GM13977 (cell line): ENCODE data around the gene PKM.

Experiments used
- DNase-seq: peaks from one replicate; pipeline ENCODE4 v3.0.0; 2012; ENCODE audit warnings: low spot score
- in situ Hi-C: fragments of 300-500 bp; cut with MboI; formaldehyde crosslinking; loops from one replicate; pipeline ENCODE4 v1.12.0; 2022; ENCODE audit warnings: low sequenced_read_pairs, low pct_unique_long_range_greater_than_20kb, mixed read lengths, inconsistent platforms; ENCODE audit not compliant: unreplicated experiment
- TF ChIP-seq, protein P1 (sequence below): IDR thresholded peaks from 2 replicates; pipeline ENCODE4 v1.5.1; 2012; ENCODE audit warnings: mild to moderate bottlenecking, control low read depth; ENCODE audit not compliant: insufficient read depth; ENCODE audit errors: extremely low read depth, missing control alignments

PKM gene

DNA sequence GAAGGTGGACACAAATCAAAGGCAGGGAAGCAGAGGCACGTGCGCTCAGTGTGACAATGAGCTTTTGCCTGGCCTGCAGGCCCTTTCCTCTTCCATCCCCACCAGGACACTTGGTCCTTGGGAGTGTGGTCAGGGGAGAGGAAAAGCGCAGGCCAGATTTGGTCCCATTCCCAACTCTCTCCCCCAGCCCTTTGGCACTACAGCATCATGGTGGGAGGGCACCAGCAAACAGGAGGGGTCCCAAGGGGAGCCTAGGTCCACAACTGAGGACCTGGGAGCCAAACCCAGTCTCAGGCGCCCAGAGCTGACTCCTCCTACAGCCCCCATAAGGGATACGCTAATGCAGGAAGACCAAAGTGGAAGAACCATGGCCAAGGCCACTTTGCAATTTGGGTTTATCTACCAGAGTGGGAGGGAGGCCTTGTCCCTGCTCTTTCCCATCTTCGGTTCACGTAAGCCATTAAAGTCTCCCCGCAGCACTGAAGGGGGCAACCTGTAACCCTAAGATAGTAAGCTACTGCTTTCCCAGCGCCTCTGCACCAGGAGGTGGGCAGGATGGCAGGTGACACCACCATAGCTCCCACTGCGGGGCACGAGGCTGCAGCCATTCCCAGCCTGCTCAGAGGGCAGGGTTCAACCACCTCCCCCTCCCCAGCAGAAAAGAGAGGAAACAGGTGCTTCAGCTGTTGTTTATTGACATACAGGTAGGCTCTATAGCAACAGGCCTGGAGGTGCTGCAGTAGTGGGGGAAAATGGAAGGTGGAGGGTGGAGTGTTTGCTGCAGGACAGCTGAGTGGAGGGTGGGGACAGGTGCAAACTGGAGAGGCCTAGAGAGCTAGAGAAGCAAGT is 32.4 kb downstream of the PKM start:
- no peak for DNase-seq
- in situ Hi-C loops = no loop called here
- TF ChIP-seq, protein P1, sequence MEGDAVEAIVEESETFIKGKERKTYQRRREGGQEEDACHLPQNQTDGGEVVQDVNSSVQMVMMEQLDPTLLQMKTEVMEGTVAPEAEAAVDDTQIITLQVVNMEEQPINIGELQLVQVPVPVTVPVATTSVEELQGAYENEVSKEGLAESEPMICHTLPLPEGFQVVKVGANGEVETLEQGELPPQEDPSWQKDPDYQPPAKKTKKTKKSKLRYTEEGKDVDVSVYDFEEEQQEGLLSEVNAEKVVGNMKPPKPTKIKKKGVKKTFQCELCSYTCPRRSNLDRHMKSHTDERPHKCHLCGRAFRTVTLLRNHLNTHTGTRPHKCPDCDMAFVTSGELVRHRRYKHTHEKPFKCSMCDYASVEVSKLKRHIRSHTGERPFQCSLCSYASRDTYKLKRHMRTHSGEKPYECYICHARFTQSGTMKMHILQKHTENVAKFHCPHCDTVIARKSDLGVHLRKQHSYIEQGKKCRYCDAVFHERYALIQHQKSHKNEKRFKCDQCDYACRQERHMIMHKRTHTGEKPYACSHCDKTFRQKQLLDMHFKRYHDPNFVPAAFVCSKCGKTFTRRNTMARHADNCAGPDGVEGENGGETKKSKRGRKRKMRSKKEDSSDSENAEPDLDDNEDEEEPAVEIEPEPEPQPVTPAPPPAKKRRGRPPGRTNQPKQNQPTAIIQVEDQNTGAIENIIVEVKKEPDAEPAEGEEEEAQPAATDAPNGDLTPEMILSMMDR = no peak

GRCh38 chr15:72197460-72198355 is 33.3 kb downstream of the PKM start, which contains the start of gene GRAMD2A:
Gene GRAMD2A, minus strand, starts transcription at chr15:72197787.
- DNase-seq = peak; percentile 85
- TF ChIP-seq, protein P1 = no peak
- in situ Hi-C loops = no loop called here

- TF ChIP-seq, protein P1 = no peak
- in situ Hi-C loops = no loop called here
- no peak for DNase-seq
Measured at GRCh38 chr15:72197041-72197459, 33.9 kb downstream of the PKM start.

GRCh38 chr15:72196409-72197040 is 34.5 kb downstream of the PKM start:
- no peak for DNase-seq
- in situ Hi-C loops = no loop called here

GRCh38 chr15:72195101-72195511 is 35.9 kb downstream of the PKM start:
- no peak for DNase-seq
- TF ChIP-seq, protein P1 = no peak
- in situ Hi-C loops = no loop called here

More at GRCh38 chr15:72196409-72197040, 34.5 kb downstream of the PKM start:
- TF ChIP-seq, protein P1 = no peak

GRCh38 chr15:72193836-72194396 is 37.1 kb downstream of the PKM start:
- in situ Hi-C loops = no loop called here
- no peak for DNase-seq
- TF ChIP-seq, protein P1 = no peak
